HCT116 (cell line): ENCODE results near the gene ELK3. TPM values are rescaled to one million over a fixed set of nuclear protein-coding genes. Genes with fewer than 3 reads are reported as not detected.

Experiments used
- ATAC-seq: fragments of 200-7000 bp; cut with Tn5 transposase; 2 replicates; pipeline ENCODE4 v1.9.1; 2020; ENCODE audit warnings: mild to moderate bottlenecking, moderate library complexity
- BruUV-seq: library from RNA; stranded (reverse); fragments of 400-500 nt; replicated peaks from 2 replicates; lab custom pipeline; 2021; lab: Mats Ljungman, UMichigan
- CTCF ChIA-PET: fragments of 300-600 bp; sonication (Branson Sonifier 250); formaldehyde crosslinking; loops from one replicate; lab custom pipeline; 2021; ENCODE audit warnings: antibody characterized with exemption; lab: Charles Lee
- POLR2A ChIA-PET: fragments of 300-600, 350-600 bp; sonication (Branson Sonifier 250); formaldehyde crosslinking; loops from one replicate; lab custom pipeline; 2021; ENCODE audit warnings: antibody characterized with exemption; lab: Charles Lee
- RAD21 ChIA-PET, 2 experiments: fragments of 300-600 bp; sonication (Branson Sonifier 250); formaldehyde crosslinking; loops; one replicate each; lab custom pipeline; 2023; ENCODE audit warnings: low total read pairs in 2 of 2; ENCODE audit not compliant: uncharacterized antibody in 2 of 2, unreplicated experiment in 2 of 2, low non-redundant PET in 1 of 2; lab: Charles Lee
- DNase-seq: peaks from one replicate; pipeline ENCODE4 v3.0.0-alpha.2; 2010; ENCODE audit warnings: low read depth, low spot score
- H2AFZ ChIP-seq: fragments of 200-600 bp; shearing (Covaris generic), sonication (generic); 2 replicates; pipeline ENCODE4 v1.6.1; 2017; ENCODE audit warnings: low read depth, mixed run types, mixed read lengths, antibody characterized with exemption, low read length; ENCODE audit not compliant: poor library complexity, severe bottlenecking
- H3K27ac ChIP-seq: 2 replicates; pipeline ENCODE4 v1.5.1; 2012; ENCODE audit warnings: low read depth, low read length
- H3K27me3 ChIP-seq: fragments of 200-600 bp; sonication (generic); 2 replicates; pipeline ENCODE4 v1.6.1; 2016; ENCODE audit warnings: mixed run types, low read length, mixed read lengths; ENCODE audit not compliant: insufficient read depth
- H3K36me3 ChIP-seq, 2 experiments: fragments of 200-500 bp in 1 of 2; fragments of 200-600 bp in 1 of 2; sonication (Bioruptor generic) in 1 of 2; sonication (generic) in 1 of 2; 2 replicates each; pipeline versions ENCODE4 v1.5.1 to v1.6.1; 2014 to 2016; ENCODE audit warnings: low read length in 2 of 2, inconsistent platforms in 1 of 2, mixed read lengths in 1 of 2, mixed run types in 1 of 2; ENCODE audit not compliant: insufficient read depth in 2 of 2, control insufficient read depth in 1 of 2
- H3K4me1 ChIP-seq, 2 experiments: fragments of 200-600 bp in 1 of 2; sonication (generic) in 1 of 2; 2 replicates each; pipeline versions ENCODE4 v1.5.1 to v1.6.1; 2012 to 2017; ENCODE audit warnings: low read length in 2 of 2, inconsistent platforms in 1 of 2, mild to moderate bottlenecking in 1 of 2, mixed read lengths in 1 of 2, mixed run types in 1 of 2, moderate library complexity in 1 of 2; ENCODE audit not compliant: insufficient read depth in 2 of 2, control insufficient read depth in 1 of 2
- H3K4me2 ChIP-seq: fragments of 200-600 bp; sonication (generic); 2 replicates; pipeline ENCODE4 v1.6.1; 2017; ENCODE audit warnings: mixed run types, low read length, mixed read lengths
- H3K4me3 ChIP-seq, 2 experiments: fragments of 200-600 bp in 1 of 2; sonication (generic) in 1 of 2; replicated peaks in 1 of 2; 2 replicates each; pipeline ENCODE4 v1.5.1; 2011 to 2016; ENCODE audit warnings: low read length in 2 of 2, control low read depth in 1 of 2, low read depth in 1 of 2, mild to moderate bottlenecking in 1 of 2, mixed read lengths in 1 of 2, mixed run types in 1 of 2
- H3K79me2 ChIP-seq: fragments of 200-600 bp; sonication (generic); 2 replicates; pipeline ENCODE4 v1.6.1; 2017; ENCODE audit warnings: mild to moderate bottlenecking, mixed run types, low read length, moderate library complexity, mixed read lengths; ENCODE audit not compliant: insufficient read depth
- H3K9ac ChIP-seq: fragments of 200-600 bp; sonication (generic); 2 replicates; pipeline ENCODE4 v1.6.1; 2016; ENCODE audit warnings: low read length, mixed read lengths
- H3K9me2 ChIP-seq: fragments of 200-600 bp; sonication (generic), shearing (Covaris generic); 2 replicates; pipeline ENCODE4 v1.6.1; 2017; ENCODE audit warnings: mixed run types, mild to moderate bottlenecking, moderate library complexity; ENCODE audit not compliant: insufficient read depth
- H3K9me3 ChIP-seq, 2 experiments: fragments of 200-500 bp in 1 of 2; fragments of 200-600 bp in 1 of 2; sonication (Bioruptor generic) in 1 of 2; sonication (generic) in 1 of 2; 2 replicates each; pipeline ENCODE4 v1.6.1; 2014 to 2017; ENCODE audit warnings: low read length in 2 of 2, mixed read lengths in 2 of 2, inconsistent platforms in 1 of 2, low read depth in 1 of 2, mild to moderate bottlenecking in 1 of 2, mixed run types in 1 of 2, moderate library complexity in 1 of 2; ENCODE audit not compliant: control insufficient read depth in 1 of 2, insufficient read depth in 1 of 2
- H4K20me1 ChIP-seq: fragments of 200-600 bp; sonication (generic), shearing (Covaris generic); 2 replicates; pipeline ENCODE4 v1.6.1; 2017; ENCODE audit warnings: mixed run types, mild to moderate bottlenecking, moderate library complexity; ENCODE audit not compliant: insufficient read depth
- CBX3 ChIP-seq: IDR thresholded peaks from 2 replicates; pipeline ENCODE4 v1.6.1; 2012; ENCODE audit warnings: low read depth
- EZH2phosphoT487 ChIP-seq: fragments of 200-600 bp; IDR thresholded peaks from 2 replicates; pipeline ENCODE4 v1.6.1; 2018; ENCODE audit warnings: antibody characterized with exemption, borderline replicate concordance
- POLR2AphosphoS5 ChIP-seq: IDR thresholded peaks from 2 replicates; pipeline ENCODE4 v1.6.1; 2011; ENCODE audit warnings: mild to moderate bottlenecking, low read depth, low read length, moderate library complexity
- RAD21 ChIP-seq: IDR thresholded peaks from 2 replicates; pipeline ENCODE4 v1.6.1; 2012; ENCODE audit warnings: low read depth, mild to moderate bottlenecking
- SIN3A ChIP-seq: IDR thresholded peaks from 2 replicates; pipeline ENCODE4 v1.6.1; 2012; ENCODE audit warnings: low read depth
- SRF ChIP-seq: IDR thresholded peaks from 2 replicates; pipeline ENCODE4 v1.6.1; 2012; ENCODE audit warnings: low read depth
- TCF7L2 ChIP-seq: IDR thresholded peaks from 2 replicates; pipeline ENCODE4 v1.7.0; 2011; ENCODE audit warnings: borderline replicate concordance, inconsistent platforms; ENCODE audit not compliant: insufficient read depth, insufficient read length; ENCODE audit errors: extremely low read depth
- YY1 ChIP-seq: IDR thresholded peaks from 2 replicates; pipeline ENCODE4 v1.6.1; 2011; ENCODE audit warnings: low read length, low read depth, moderate library complexity, mild to moderate bottlenecking; ENCODE audit not compliant: insufficient replicate concordance; ENCODE audit errors: extremely low read depth
- ZNF274 ChIP-seq: fragments of 200-500 bp; sonication (Bioruptor generic); IDR thresholded peaks from 2 replicates; pipeline ENCODE4 v1.6.1; 2014; ENCODE audit warnings: mild to moderate bottlenecking, low read depth, low read length, inconsistent platforms
- intact Hi-C: fragments of 100-400 bp; cut with micrococcal nuclease; formaldehyde crosslinking; loops from 2 replicates; pipeline ENCODE4 v1.10.0; 2022
- total RNA-seq: library from RNA; stranded (reverse); gene quantifications from one replicate; pipeline ENCODE4 v1.2.1, GENCODE V29; 2021; ENCODE audit not compliant: unreplicated experiment
- TF ChIP-seq, protein P1 (sequence below): IDR thresholded peaks from 2 replicates; pipeline ENCODE4 v1.6.1; 2012
- TF ChIP-seq, protein P2 (sequence below): IDR thresholded peaks from 2 replicates; pipeline ENCODE4 v1.6.1; 2012

ELK3 gene
- total RNA-seq, 1 experiment from 2014 or later, result 45.6 TPM

DNA sequence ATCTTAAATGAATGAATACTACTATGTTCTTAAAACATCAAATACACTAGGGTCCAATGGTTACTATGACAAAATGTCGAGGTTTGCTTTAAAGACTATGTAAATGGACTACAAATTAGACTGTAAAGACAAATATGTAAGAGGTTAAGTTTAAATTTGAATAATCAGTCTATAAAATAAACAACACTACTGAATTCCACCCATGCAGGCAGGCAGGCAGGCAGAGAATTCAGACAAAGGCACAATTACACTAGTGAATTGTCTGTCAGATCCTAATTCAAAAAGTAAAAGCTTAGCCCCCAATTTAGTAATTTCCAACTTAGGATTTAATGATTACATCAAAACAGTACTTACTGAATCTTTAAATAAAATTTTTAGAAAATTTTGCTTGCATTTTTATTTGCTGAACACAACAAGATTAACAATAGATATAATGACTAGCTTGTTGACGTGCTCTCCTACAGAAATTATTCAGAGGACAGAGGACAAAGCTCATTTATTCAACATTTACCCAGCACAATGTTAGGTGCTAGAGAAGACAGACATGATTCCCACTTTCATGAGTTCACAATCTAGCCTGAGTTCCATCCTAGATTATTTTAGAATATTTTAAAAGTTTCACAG, 108.6 kb downstream of the ELK3 start:
- no peak overlapping the region for H3K27ac ChIP-seq
- H3K9ac ChIP-seq, result no peak overlapping the region
- POLR2A ChIA-PET, result no interaction called here
- H3K4me1 ChIP-seq, result no peaks in the 10 kb centered on the region
- H3K27me3 ChIP-seq, result no peaks in the 10 kb centered on the region
- RAD21 ChIA-PET, result no interaction called here
- no TSS peak for BruUV-seq
- no peak overlapping the region for H3K4me3 ChIP-seq
- DNase-seq (no peak), ATAC-seq (no peak)
- H3K9me3 ChIP-seq, result no peaks in the 10 kb centered on the region
- H2AFZ ChIP-seq, result no peak overlapping the region
- TF ChIP-seq CBX3 (no peak), TCF7L2 (no peak), RAD21 (no peak), YY1 (no peak), SIN3A (no peak), SRF (no peak), ZNF274 (no peak), POLR2AphosphoS5 (no peak), EZH2phosphoT487 (no peak)
- TF ChIP-seq, protein P1, sequence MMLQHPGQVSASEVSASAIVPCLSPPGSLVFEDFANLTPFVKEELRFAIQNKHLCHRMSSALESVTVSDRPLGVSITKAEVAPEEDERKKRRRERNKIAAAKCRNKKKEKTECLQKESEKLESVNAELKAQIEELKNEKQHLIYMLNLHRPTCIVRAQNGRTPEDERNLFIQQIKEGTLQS, result no peak
- TF ChIP-seq, protein P2, sequence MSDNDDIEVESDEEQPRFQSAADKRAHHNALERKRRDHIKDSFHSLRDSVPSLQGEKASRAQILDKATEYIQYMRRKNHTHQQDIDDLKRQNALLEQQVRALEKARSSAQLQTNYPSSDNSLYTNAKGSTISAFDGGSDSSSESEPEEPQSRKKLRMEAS, result no peak
- H3K9me2 ChIP-seq, result 0 out of 2 replicates have a peak, but pooled peaks cover 3% of the 10 kb centered on the region
- no peaks in the 10 kb centered on the region for H3K36me3 ChIP-seq
- intact Hi-C loops, result no loop called here
- no peak overlapping the region for H3K4me2 ChIP-seq
- no peaks in the 10 kb centered on the region for H4K20me1 ChIP-seq
- CTCF ChIA-PET, result no interaction called here
- no peaks in the 10 kb centered on the region; the same call in 1 of the 2 replicates for H3K79me2 ChIP-seq
